Keratinocyte (primary cell): Measurements from ENCODE around the gene PRKCZ. TPM values are rescaled to one million over a fixed set of nuclear protein-coding genes. Genes with fewer than 3 reads are reported as not detected.

Source experiments
- DNase-seq: peaks from one replicate; pipeline ENCODE4 v3.0.0-alpha.2; 2011; ENCODE audit warnings: low read depth, missing footprints, low spot score
- FAIRE-seq: peaks from 2 replicates; lab custom pipeline; 2011; peaks lifted over from hg19 to GRCh38; lab: Jason Lieb, UNC
- H2AFZ ChIP-seq: 2 replicates; pipeline ENCODE4 v1.6.0; 2012; ENCODE audit warnings: low read length, control low read depth, inconsistent platforms; ENCODE audit not compliant: control insufficient read depth
- H3K27ac ChIP-seq: 2 replicates; pipeline ENCODE4 v1.5.1; 2011; ENCODE audit warnings: low read length; ENCODE audit not compliant: control insufficient read depth, insufficient read depth
- H3K27me3 ChIP-seq: 3 replicates; pipeline ENCODE4 v1.6.0; 2011; ENCODE audit warnings: low read length; ENCODE audit not compliant: control insufficient read depth, insufficient read depth; ENCODE audit errors: extremely low read depth
- H3K36me3 ChIP-seq, 2 experiments: 2 replicates in 1 of 2; 3 replicates in 1 of 2; pipeline ENCODE4 v1.5.1; 2011; ENCODE audit warnings: low read length in 2 of 2, mild to moderate bottlenecking in 1 of 2; ENCODE audit not compliant: control insufficient read depth in 2 of 2, insufficient read depth in 2 of 2; ENCODE audit errors: extremely low read depth in 1 of 2
- H3K4me1 ChIP-seq: 3 replicates; pipeline ENCODE4 v1.5.1; 2011; ENCODE audit warnings: low read length; ENCODE audit not compliant: control insufficient read depth, insufficient read depth; ENCODE audit errors: extremely low read depth
- H3K4me2 ChIP-seq: 3 replicates; pipeline ENCODE4 v1.6.0; 2011; ENCODE audit warnings: low read depth, low read length; ENCODE audit not compliant: control insufficient read depth, insufficient read depth; ENCODE audit errors: extremely low read depth
- H3K4me3 ChIP-seq, 3 experiments: fragments of 200-600 bp in 1 of 3; sonication (generic) in 1 of 3; 2 replicates in 2 of 3; 3 replicates in 1 of 3; pipeline ENCODE4 v1.5.1; 2011 to 2016; ENCODE audit warnings: low read length in 3 of 3, mild to moderate bottlenecking in 3 of 3, control low read depth in 2 of 3, inconsistent platforms in 1 of 3, low read depth in 1 of 3, mixed read lengths in 1 of 3, mixed run types in 1 of 3, moderate library complexity in 1 of 3; ENCODE audit not compliant: control insufficient read depth in 2 of 3, insufficient read depth in 2 of 3; ENCODE audit errors: extremely low read depth in 1 of 3
- H3K79me2 ChIP-seq: 2 replicates; pipeline ENCODE4 v1.6.0; 2012; ENCODE audit warnings: low read length; ENCODE audit not compliant: control insufficient read depth, insufficient read depth
- H3K9ac ChIP-seq: 3 replicates; pipeline ENCODE4 v1.6.0; 2011; ENCODE audit warnings: low read length; ENCODE audit not compliant: control insufficient read depth, insufficient read depth; ENCODE audit errors: extremely low read depth
- H3K9me1 ChIP-seq: 3 replicates; pipeline ENCODE4 v1.6.0; 2011; ENCODE audit warnings: low read length; ENCODE audit not compliant: control insufficient read depth, insufficient read depth; ENCODE audit errors: extremely low read depth
- H3K9me3 ChIP-seq: 2 replicates; pipeline ENCODE4 v1.5.1; 2012; ENCODE audit warnings: low read depth, low read length; ENCODE audit not compliant: control insufficient read depth
- H4K20me1 ChIP-seq: 3 replicates; pipeline ENCODE4 v1.6.0; 2011; ENCODE audit warnings: low read length; ENCODE audit not compliant: control insufficient read depth, insufficient read depth; ENCODE audit errors: extremely low read depth
- CTCF ChIP-seq, 3 experiments: IDR thresholded peaks in 1 of 3; conservative IDR thresholded peaks in 1 of 3; optimal IDR thresholded peaks in 1 of 3; 2 replicates in 2 of 3; 3 replicates in 1 of 3; pipeline versions ENCODE3 to v1.5.1; 2011; ENCODE audit warnings: low read length in 3 of 3, mild to moderate bottlenecking in 3 of 3, moderate library complexity in 2 of 3, control low read depth in 1 of 3, inconsistent platforms in 1 of 3; ENCODE audit not compliant: insufficient read depth in 2 of 3; ENCODE audit errors: extremely low read depth in 1 of 3
- EZH2 ChIP-seq: IDR thresholded peaks from one replicate; pipeline ENCODE4 v1.6.1; 2012; ENCODE audit warnings: inconsistent platforms, mild to moderate bottlenecking, low read length, moderate library complexity
- dilution Hi-C: fragments of 300-500 bp; cut with MboI; formaldehyde crosslinking; loops from one replicate; pipeline ENCODE4 v1.7.0; 2020; ENCODE audit warnings: low sequenced_read_pairs; ENCODE audit not compliant: extremely low pct_ligation_motif_present
- polyA minus RNA-seq, 3 experiments: library from RNA; depleted of rRNA, polyadenylated mRNA; stranded (reverse); fragments of >200 nt; gene quantifications; 1 replicate in 1 of 3; 2 replicates in 1 of 3; 3 replicates in 1 of 3; pipeline ENCODE4 v1.2.3, GENCODE V29; 2011
- polyA plus RNA-seq, 5 experiments: library from polyadenylated mRNA; depleted of rRNA in 3 of 5; stranded (reverse) in 3 of 5; stranded (forward) in 1 of 5; unstranded in 1 of 5; fragments of >200 nt; gene quantifications; 1 replicate in 1 of 5; 2 replicates in 3 of 5; 3 replicates in 1 of 5; pipeline versions ENCODE4 v1.2.1 to v1.2.3, GENCODE V29; 2011 to 2012; ENCODE audit warnings: missing spikeins in 2 of 5, low read depth in 1 of 5, low replicate concordance in 1 of 5

Gene PRKCZ
- polyA plus RNA-seq (36.3 to 41.3 TPM (median 39.5 TPM) in 3 replicates), polyA minus RNA-seq (47.1 to 99.9 TPM (median 50.4 TPM) in 3 replicates)
- polyA plus RNA-seq (2011; ENCODE audit: low read depth) = 22.3 TPM
- polyA plus RNA-seq (2011; cell fraction: cytosol; rRNA removed) = 25.0 and 40.0 TPM in 2 replicates
- polyA plus RNA-seq (2011; cell fraction: nucleus; rRNA removed) = 34.0 and 36.8 TPM in 2 replicates
- 28.3 and 35.9 TPM in 2 replicates for polyA plus RNA-seq (2012; ENCODE audit: low replicate concordance)
- 30.3 TPM for polyA minus RNA-seq (2011; cell fraction: cytosol; rRNA and poly(A)+ RNA removed)
- 16.4 and 19.0 TPM in 2 replicates for polyA minus RNA-seq (2011; cell fraction: nucleus; rRNA and poly(A)+ RNA removed)

- TF ChIP-seq EZH2 (no peak), CTCF (optimal IDR thresholded peaks at IDR 0.05 in 1 of 3, IDR thresholded peaks at IDR 0.05 in 1 of 3, conservative IDR thresholded peaks at IDR 0.05 in 1 of 3; ENCODE audit: extremely low read depth in 1 of 3, insufficient read depth in 2 of 3, low read length in 3 of 3) (no peak)
- no peaks in the 10 kb centered on the region for H3K9me3 ChIP-seq
- H3K4me2 ChIP-seq = peak within 1 kb of the TSS; percentile 81
- peak within 1 kb of the TSS; percentile 20 for H2AFZ ChIP-seq
- peaks cover 9% of the 10 kb centered on the region for H3K9me1 ChIP-seq
- peak within 1 kb of the TSS; percentile 71 for H3K9ac ChIP-seq
- peaks cover 9% of the 10 kb centered on the region for H4K20me1 ChIP-seq
- H3K27me3 ChIP-seq = no peaks in the 10 kb centered on the region
- H3K4me3 ChIP-seq = peak within 1 kb of the TSS; percentile 78 to 90 (median 86)
- H3K79me2 ChIP-seq = peaks cover 26% of the 10 kb centered on the region
- DNase-seq (peak; percentile 40), FAIRE-seq (no peak)
- H3K36me3 ChIP-seq = no peaks in the 10 kb centered on the region
- dilution Hi-C loops = no loop called here
- peaks cover 18% of the 10 kb centered on the region for H3K4me1 ChIP-seq
- H3K27ac ChIP-seq = peak within 1 kb of the TSS; percentile 33
Observed at GRCh38 chr1:2049718-2050431, at the start of gene PRKCZ. TSS of gene PRKCZ (plus strand) at chr1:2050411. CDS start at chr1:2050631, 220 bp downstream.

- no peak overlapping the region for H3K4me2 ChIP-seq
- H3K27ac ChIP-seq = no peak overlapping the region
- TF ChIP-seq CTCF (optimal IDR thresholded peaks at IDR 0.05 in 1 of 3, IDR thresholded peaks at IDR 0.05 in 1 of 3, conservative IDR thresholded peaks at IDR 0.05 in 1 of 3; ENCODE audit: extremely low read depth in 1 of 3, insufficient read depth in 2 of 3, low read length in 3 of 3) = no peak
- TF ChIP-seq EZH2 = no peak
- no peaks in the 10 kb centered on the region for H3K79me2 ChIP-seq
- no peak overlapping the region for H2AFZ ChIP-seq
- no peak for DNase-seq
- no peaks in the 10 kb centered on the region for H3K36me3 ChIP-seq
- no peak for FAIRE-seq
- H3K9ac ChIP-seq = no peak overlapping the region
- dilution Hi-C loops = no loop called here
- H3K4me1 ChIP-seq = no peaks in the 10 kb centered on the region
- no peaks in the 10 kb centered on the region for H4K20me1 ChIP-seq
- H3K27me3 ChIP-seq = peaks cover 20% of the 10 kb centered on the region
- H3K9me3 ChIP-seq = no peaks in the 10 kb centered on the region
- no peaks in the 10 kb centered on the region for H3K9me1 ChIP-seq
- no peak overlapping the region for H3K4me3 ChIP-seq
Observed at GRCh38 chr1:2000432-2000831, 49.8 kb upstream of the PRKCZ start.
